ENCODE results near the gene ANKRD11.
A peak's percentile ranks its signal among the peaks of the same experiment; 100 is the strongest.
"Not testable (repeated sequence)": the region's sequence is repeated elsewhere in the genome, so short reads cannot be mapped to it uniquely, and the experiment has no call there.

ANKRD11 gene

GRCh38 chr16:89463312-89463711, 27.0 kb downstream of the ANKRD11 start:
- H2BK5ac ChIP-seq (ENCODE audit: low read depth, low read length, poor library complexity, severe bottlenecking); H3K9me3 ChIP-seq (ENCODE audit: control insufficient read depth, low read length); H3K14ac ChIP-seq (ENCODE audit: low read length in 2 of 2); H3K27me3 ChIP-seq (ENCODE audit: control insufficient read depth in 1 of 2, insufficient read depth in 1 of 2, low read length in 2 of 2); H3K79me1 ChIP-seq (replicated peaks; ENCODE audit: low read length, poor library complexity, severe bottlenecking); H3K18ac ChIP-seq (ENCODE audit: low read depth in 1 of 2, low read length in 2 of 2); H4K91ac ChIP-seq (ENCODE audit: low read length); H3K4me2 ChIP-seq (ENCODE audit: low read length, poor library complexity, severe bottlenecking); DNase-seq; H3K36me3 ChIP-seq (ENCODE audit: control insufficient read depth in 1 of 2, insufficient read depth in 2 of 2, low read depth in 1 of 2, low read length in 2 of 2); H2BK12ac ChIP-seq (ENCODE audit: low read length in 2 of 2); H4K8ac ChIP-seq (ENCODE audit: low read length); H2BK120ac ChIP-seq (ENCODE audit: low read depth, low read length); H2AFZ ChIP-seq (ENCODE audit: low read depth, low read length); H2AK5ac ChIP-seq (ENCODE audit: low read length, severe bottlenecking); H3K4me3 ChIP-seq (ENCODE audit: insufficient read depth in 1 of 2, low read depth in 1 of 2, low read length in 2 of 2); H3K23ac ChIP-seq (ENCODE audit: low read length in 2 of 2); H3K27ac ChIP-seq (ENCODE audit: low read length, poor library complexity, severe bottlenecking); H2BK15ac ChIP-seq (ENCODE audit: low read depth, poor library complexity, severe bottlenecking); H3K9ac ChIP-seq (ENCODE audit: low read length); H3K4ac ChIP-seq (ENCODE audit: low read depth in 1 of 2, low read length in 2 of 2): not testable (repeated sequence)
- H3K4me1 ChIP-seq (ENCODE audit: control insufficient read depth, insufficient read depth, low read depth, low read length) = peaks cover 17% of the 10 kb centered on the region
- WGBS = no CpG with 5 or more reads among the region's 5 CpGs

- H2BK12ac ChIP-seq (ENCODE audit: low read length in 2 of 2); DNase-seq; H3K4ac ChIP-seq (ENCODE audit: low read depth in 1 of 2, low read length in 2 of 2); H2AK5ac ChIP-seq (ENCODE audit: low read length, severe bottlenecking); H3K23ac ChIP-seq (ENCODE audit: low read length in 2 of 2); H3K9me3 ChIP-seq (ENCODE audit: control insufficient read depth, low read length); H2BK120ac ChIP-seq (ENCODE audit: low read depth, low read length); H3K4me2 ChIP-seq (ENCODE audit: low read length, poor library complexity, severe bottlenecking); H3K79me1 ChIP-seq (replicated peaks; ENCODE audit: low read length, poor library complexity, severe bottlenecking); H3K27me3 ChIP-seq (ENCODE audit: control insufficient read depth in 1 of 2, insufficient read depth in 1 of 2, low read length in 2 of 2); H2BK5ac ChIP-seq (ENCODE audit: low read depth, low read length, poor library complexity, severe bottlenecking); H3K27ac ChIP-seq (ENCODE audit: low read length, poor library complexity, severe bottlenecking); H3K18ac ChIP-seq (ENCODE audit: low read depth in 1 of 2, low read length in 2 of 2); H3K9ac ChIP-seq (ENCODE audit: low read length); H3K14ac ChIP-seq (ENCODE audit: low read length in 2 of 2); H2AFZ ChIP-seq (ENCODE audit: low read depth, low read length); H3K36me3 ChIP-seq (ENCODE audit: control insufficient read depth in 1 of 2, insufficient read depth in 2 of 2, low read depth in 1 of 2, low read length in 2 of 2); H4K8ac ChIP-seq (ENCODE audit: low read length); H3K4me3 ChIP-seq (ENCODE audit: insufficient read depth in 1 of 2, low read depth in 1 of 2, low read length in 2 of 2); H4K91ac ChIP-seq (ENCODE audit: low read length); H2BK15ac ChIP-seq (ENCODE audit: low read depth, poor library complexity, severe bottlenecking): not testable (repeated sequence)
- 100% methylated on average over 19 of the region's 30 CpGs for WGBS
- H3K4me1 ChIP-seq (ENCODE audit: control insufficient read depth, insufficient read depth, low read depth, low read length) = peaks cover 19% of the 10 kb centered on the region
Observed at GRCh38 chr16:89462639-89463038, 27.7 kb downstream of the ANKRD11 start.

GRCh38 chr16:89461890-89462289, 28.5 kb downstream of the ANKRD11 start:
- H2BK12ac ChIP-seq (ENCODE audit: low read length in 2 of 2); H3K27me3 ChIP-seq (ENCODE audit: control insufficient read depth in 1 of 2, insufficient read depth in 1 of 2, low read length in 2 of 2); H3K79me1 ChIP-seq (replicated peaks; ENCODE audit: low read length, poor library complexity, severe bottlenecking); H3K9ac ChIP-seq (ENCODE audit: low read length); H3K18ac ChIP-seq (ENCODE audit: low read depth in 1 of 2, low read length in 2 of 2); H3K14ac ChIP-seq (ENCODE audit: low read length in 2 of 2); H2AK5ac ChIP-seq (ENCODE audit: low read length, severe bottlenecking); H4K8ac ChIP-seq (ENCODE audit: low read length); H2BK5ac ChIP-seq (ENCODE audit: low read depth, low read length, poor library complexity, severe bottlenecking); H2BK15ac ChIP-seq (ENCODE audit: low read depth, poor library complexity, severe bottlenecking); H3K36me3 ChIP-seq (ENCODE audit: control insufficient read depth in 1 of 2, insufficient read depth in 2 of 2, low read depth in 1 of 2, low read length in 2 of 2); H3K4me3 ChIP-seq (ENCODE audit: insufficient read depth in 1 of 2, low read depth in 1 of 2, low read length in 2 of 2); H2AFZ ChIP-seq (ENCODE audit: low read depth, low read length); H2BK120ac ChIP-seq (ENCODE audit: low read depth, low read length); H3K23ac ChIP-seq (ENCODE audit: low read length in 2 of 2); H3K4ac ChIP-seq (ENCODE audit: low read depth in 1 of 2, low read length in 2 of 2); H3K9me3 ChIP-seq (ENCODE audit: control insufficient read depth, low read length); H4K91ac ChIP-seq (ENCODE audit: low read length); DNase-seq: not testable (repeated sequence)
- WGBS = 90% methylated on average over 4 of the region's 15 CpGs
- H3K4me1 ChIP-seq (ENCODE audit: control insufficient read depth, insufficient read depth, low read depth, low read length) = peaks cover 19% of the 10 kb centered on the region
- H3K27ac ChIP-seq (ENCODE audit: low read length, poor library complexity, severe bottlenecking) = peak overlapping the region; percentile 50
- peak overlapping the region; percentile 33 for H3K4me2 ChIP-seq (ENCODE audit: low read length, poor library complexity, severe bottlenecking)

- H2BK15ac ChIP-seq (ENCODE audit: low read depth, poor library complexity, severe bottlenecking) = no peak overlapping the region
- H3K14ac ChIP-seq (ENCODE audit: low read length in 2 of 2) = no peak overlapping the region
- H3K23ac ChIP-seq (ENCODE audit: low read length in 2 of 2) = no peak overlapping the region
- no peaks in the 10 kb centered on the region for H3K36me3 ChIP-seq (ENCODE audit: control insufficient read depth in 1 of 2, insufficient read depth in 2 of 2, low read depth in 1 of 2, low read length in 2 of 2)
- no peaks in the 10 kb centered on the region for H3K79me1 ChIP-seq (replicated peaks; ENCODE audit: low read length, poor library complexity, severe bottlenecking)
- no peak overlapping the region for H4K91ac ChIP-seq (ENCODE audit: low read length)
- no peak overlapping the region for H2BK120ac ChIP-seq (ENCODE audit: low read depth, low read length)
- no peak overlapping the region for H3K4ac ChIP-seq (ENCODE audit: low read depth in 1 of 2, low read length in 2 of 2)
- H4K8ac ChIP-seq (ENCODE audit: low read length) = no peak overlapping the region
- H3K9ac ChIP-seq (ENCODE audit: low read length) = no peak overlapping the region
- WGBS = 98% methylated on average over 5 of the region's 6 CpGs
- H3K9me3 ChIP-seq (ENCODE audit: control insufficient read depth, low read length) = no peaks in the 10 kb centered on the region
- no peak overlapping the region for H2BK5ac ChIP-seq (ENCODE audit: low read depth, low read length, poor library complexity, severe bottlenecking)
- DNase-seq = no peak
- no peak overlapping the region for H3K18ac ChIP-seq (ENCODE audit: low read depth in 1 of 2, low read length in 2 of 2)
- H3K27ac ChIP-seq (ENCODE audit: low read length, poor library complexity, severe bottlenecking) = no peak overlapping the region
- no peak overlapping the region for H3K4me3 ChIP-seq (ENCODE audit: insufficient read depth in 1 of 2, low read depth in 1 of 2, low read length in 2 of 2)
- peaks cover 17% of the 10 kb centered on the region for H3K4me1 ChIP-seq (ENCODE audit: control insufficient read depth, insufficient read depth, low read depth, low read length)
- no peak overlapping the region for H2AK5ac ChIP-seq (ENCODE audit: low read length, severe bottlenecking)
- H3K27me3 ChIP-seq (ENCODE audit: control insufficient read depth in 1 of 2, insufficient read depth in 1 of 2, low read length in 2 of 2) = no peaks in the 10 kb centered on the region
- no peak overlapping the region for H2BK12ac ChIP-seq (ENCODE audit: low read length in 2 of 2)
- H3K4me2 ChIP-seq (ENCODE audit: low read length, poor library complexity, severe bottlenecking) = no peak overlapping the region
- no peak overlapping the region for H2AFZ ChIP-seq (ENCODE audit: low read depth, low read length)
Observed at GRCh38 chr16:89460556-89460955, 29.8 kb downstream of the ANKRD11 start.

Measured in mesenchymal stem cell (in vitro differentiated cells and primary cell).